HEK293 (cell line): ENCODE results near the gene TNFSF11.

ENCODE experiments used
- CTCF ChIA-PET: fragments of 350-600 bp; formaldehyde crosslinking; extraction: SDS; loops from one replicate; lab custom pipeline; 2021; ENCODE audit warnings: antibody characterized with exemption; lab: Yijun Ruan, JAX
- POLR2A ChIA-PET: fragments of 300-600 bp; formaldehyde crosslinking; extraction: SDS; loops from one replicate; lab custom pipeline; 2020; ENCODE audit warnings: antibody characterized with exemption, inconsistent platforms; lab: Yijun Ruan, JAX
- H3K27ac ChIP-seq: fragments of 200-500 bp; sonication (Bioruptor generic); 2 replicates; pipeline ENCODE4 v1.5.1; 2014; ENCODE audit warnings: low read depth, low read length, control low read depth, inconsistent platforms; ENCODE audit errors: extremely low read depth
- H3K36me3 ChIP-seq, 2 experiments: fragments of 200-500 bp in 1 of 2; sonication (Bioruptor generic) in 1 of 2; 1 replicate in 1 of 2; 2 replicates in 1 of 2; pipeline ENCODE4 v1.5.1; 2014 to 2017; ENCODE audit warnings: inconsistent platforms in 2 of 2, low read length in 2 of 2; ENCODE audit not compliant: control insufficient read depth in 2 of 2, insufficient read depth in 1 of 2
- H3K4me1 ChIP-seq: fragments of 200-500 bp; sonication (Bioruptor generic); 2 replicates; pipeline ENCODE4 v1.5.1; 2014; ENCODE audit warnings: mild to moderate bottlenecking, low read length, inconsistent platforms; ENCODE audit not compliant: control insufficient read depth, insufficient read depth
- H3K4me3 ChIP-seq: 2 replicates; pipeline ENCODE4 v1.5.1; 2011; ENCODE audit warnings: low read depth, mild to moderate bottlenecking, control low read depth, low read length, moderate library complexity
- H3K9me3 ChIP-seq: fragments of 200-500 bp; sonication (Bioruptor generic); 2 replicates; pipeline ENCODE4 v1.5.1; 2014; ENCODE audit warnings: low read depth, low read length, inconsistent platforms; ENCODE audit not compliant: control insufficient read depth, insufficient read depth
- ATF2 ChIP-seq: fragments of 450-650 bp; formaldehyde crosslinking; IDR thresholded peaks from 2 replicates; pipeline ENCODE4 v1.5.1; 2016; ENCODE audit warnings: missing biosample characterization, missing genetic modification characterization, low read depth
- GLI2 ChIP-seq: fragments of 450-650 bp; formaldehyde crosslinking; IDR thresholded peaks from 2 replicates; pipeline ENCODE4; 2017; ENCODE audit warnings: missing biosample characterization, missing genetic modification characterization, low read depth, borderline replicate concordance
- GLIS2 ChIP-seq: fragments of 450-650 bp; formaldehyde crosslinking; IDR thresholded peaks from 2 replicates; pipeline ENCODE4 v1.5.1; 2016; ENCODE audit warnings: missing biosample characterization, missing genetic modification characterization
- MZF1 ChIP-seq: fragments of 450-650 bp; formaldehyde crosslinking; IDR thresholded peaks from 2 replicates; pipeline ENCODE4 v1.5.1; 2017; ENCODE audit warnings: missing biosample characterization, missing genetic modification characterization, borderline replicate concordance
- PBX3 ChIP-seq: sonication (generic); formaldehyde crosslinking; IDR thresholded peaks from 2 replicates; pipeline ENCODE4 v1.8.1; 2022; ENCODE audit warnings: mild to moderate bottlenecking, moderate library complexity, missing genetic modification reagents
- REST ChIP-seq: fragments of 450-650 bp; formaldehyde crosslinking; IDR thresholded peaks from 2 replicates; pipeline ENCODE4 v1.5.1; 2016; ENCODE audit warnings: missing biosample characterization, missing genetic modification characterization
- SP3 ChIP-seq: fragments of 450-650 bp; formaldehyde crosslinking; IDR thresholded peaks from 2 replicates; pipeline ENCODE4 v1.5.1; 2016; ENCODE audit warnings: missing biosample characterization, missing genetic modification characterization
- YY2 ChIP-seq: fragments of 450-650 bp; formaldehyde crosslinking; IDR thresholded peaks from 2 replicates; pipeline ENCODE4 v1.5.1; 2016; ENCODE audit warnings: missing biosample characterization, missing genetic modification characterization
- ZBTB26 ChIP-seq: fragments of 450-650 bp; formaldehyde crosslinking; optimal IDR thresholded peaks from 2 replicates; pipeline ENCODE3; 2016; ENCODE audit warnings: missing biosample characterization, mild to moderate bottlenecking, missing genetic modification characterization
- ZNF354C ChIP-seq: fragments of 450-650 bp; formaldehyde crosslinking; IDR thresholded peaks from 2 replicates; pipeline ENCODE4 v1.5.1; 2016; ENCODE audit warnings: missing biosample characterization, missing genetic modification characterization, low read depth, borderline replicate concordance
- ZNF394 ChIP-seq: fragments of 450-650 bp; formaldehyde crosslinking; IDR thresholded peaks from 2 replicates; pipeline ENCODE4 v1.5.1; 2016; ENCODE audit warnings: missing biosample characterization, missing genetic modification characterization, mild to moderate bottlenecking, moderate library complexity, borderline replicate concordance
- ZNF580 ChIP-seq: fragments of 450-650 bp; formaldehyde crosslinking; IDR thresholded peaks from 2 replicates; pipeline ENCODE4 v1.5.1; 2016; ENCODE audit warnings: missing biosample characterization, missing genetic modification characterization
- ZNF645 ChIP-seq: fragments of 450-650 bp; formaldehyde crosslinking; IDR thresholded peaks from 2 replicates; pipeline ENCODE4; 2016; ENCODE audit warnings: missing biosample characterization, missing genetic modification characterization
- ZNF660 ChIP-seq: fragments of 450-650 bp; IDR thresholded peaks from 2 replicates; pipeline ENCODE4 v1.5.1; 2018; ENCODE audit warnings: missing biosample characterization, mild to moderate bottlenecking, missing genetic modification characterization
- ZNF701 ChIP-seq: fragments of 450-650 bp; formaldehyde crosslinking; IDR thresholded peaks from 2 replicates; pipeline ENCODE4 v1.5.1; 2016; ENCODE audit warnings: missing biosample characterization, missing genetic modification characterization
- ZNF76 ChIP-seq: fragments of 450-650 bp; formaldehyde crosslinking; IDR thresholded peaks from 2 replicates; pipeline ENCODE4; 2016; ENCODE audit warnings: low read depth, missing biosample characterization, missing genetic modification characterization, borderline replicate concordance
- ZSCAN23 ChIP-seq: fragments of 450-650 bp; formaldehyde crosslinking; IDR thresholded peaks from 2 replicates; pipeline ENCODE4 v1.5.1; 2016; ENCODE audit warnings: missing biosample characterization, missing genetic modification characterization

The TNFSF11 gene

GRCh38 chr13:42526804-42527203 lies 47.1 kb upstream of the TNFSF11 start:
- Histone ChIP-seq H3K27ac (no peak overlapping the region), H3K9me3 (no peaks in the 10 kb centered on the region), H3K4me3 (no peak overlapping the region), H3K36me3 (no peaks in the 10 kb centered on the region), H3K4me1 (no peaks in the 10 kb centered on the region)
- TF ChIP-seq PBX3 (CRISPR knock-in tag) (no peak), ZNF660 (tag by site-specific recombination) (no peak), MZF1 (no peak), SP3 (tag by site-specific recombination) (no peak), ATF2 (no peak), YY2 (tag by site-specific recombination) (no peak), GLI2 (tag by site-specific recombination) (no peak), ZNF580 (tag by site-specific recombination) (no peak), ZSCAN23 (no peak), ZNF394 (tag by site-specific recombination) (no peak), ZNF701 (no peak), REST (tag by site-specific recombination) (no peak), GLIS2 (tag by site-specific recombination) (no peak), ZNF76 (tag by site-specific recombination) (no peak)
- CTCF ChIA-PET: no interaction called here
- POLR2A ChIA-PET: no interaction called here

- Histone ChIP-seq H3K4me3 (no peak overlapping the region), H3K4me1 (no peaks in the 10 kb centered on the region), H3K27ac (no peak overlapping the region), H3K9me3 (no peaks in the 10 kb centered on the region), H3K36me3 (no peaks in the 10 kb centered on the region)
- ChIA-PET CTCF (no interaction called here), POLR2A (no interaction called here)
- no peak for TF ChIP-seq ZNF645 (tag by site-specific recombination)
- no peak for TF ChIP-seq ZBTB26 (tag by site-specific recombination)
- no peak for TF ChIP-seq ZNF354C (tag by site-specific recombination)
Observed at GRCh38 chr13:42532561-42533335, 41.2 kb upstream of the TNFSF11 start.
